GM12801 (cell line): ENCODE measurements around the gene ADGRF4.

Source experiments
- CTCF ChIP-seq: IDR thresholded peaks from one replicate; pipeline ENCODE4 v1.5.1; 2011; ENCODE audit warnings: control low read depth; ENCODE audit not compliant: insufficient read length; ENCODE audit errors: extremely low read depth

The ADGRF4 gene

GRCh38 chr6:47677381-47678100 lies 20.8 kb upstream of the ADGRF4 start:
- no peak for TF ChIP-seq CTCF

GRCh38 chr6:47678739-47679138 lies 19.6 kb upstream of the ADGRF4 start:
- no peak for TF ChIP-seq CTCF

GRCh38 chr6:47679322-47679906 lies 19.0 kb upstream of the ADGRF4 start:
- TF ChIP-seq CTCF, result no peak

- no peak for TF ChIP-seq CTCF
These were observed 18.3 kb upstream of the ADGRF4 start for GRCh38 chr6:47680051-47680450.

- no peak for TF ChIP-seq CTCF
These were observed 17.7 kb upstream of the ADGRF4 start for GRCh38 chr6:47680724-47681123.

- no peak for TF ChIP-seq CTCF
These were observed 17.0 kb upstream of the ADGRF4 start for GRCh38 chr6:47681201-47681990.

GRCh38 chr6:47686411-47686810 lies 12.0 kb upstream of the ADGRF4 start:
- no peak for TF ChIP-seq CTCF
